H1 (cell line): ENCODE measurements around the gene LY6G6F. TPM values are rescaled to one million over a fixed set of nuclear protein-coding genes. Genes with fewer than 3 reads are reported as not detected.
A peak's percentile ranks its signal among the peaks of the same experiment; 100 is the strongest.

Experiments
- BRCA1 ChIP-seq: IDR thresholded peaks from 2 replicates; pipeline ENCODE4 v1.6.1; 2012; ENCODE audit warnings: low read depth, low read length, improper control_type of control experiment
- FOSL1 ChIP-seq: IDR thresholded peaks from 2 replicates; pipeline ENCODE4 v1.6.1; 2011; ENCODE audit warnings: mild to moderate bottlenecking, low read depth, low read length, moderate library complexity; ENCODE audit not compliant: insufficient read depth
- NANOG ChIP-seq: IDR thresholded peaks from 2 replicates; pipeline ENCODE4 v1.6.1; 2011; ENCODE audit warnings: low read length, low read depth, mild to moderate bottlenecking, inconsistent platforms; ENCODE audit not compliant: insufficient read depth, poor library complexity, severe bottlenecking
- RNF2 ChIP-seq: fragments of 200-900, 300-1000 bp; sonication (generic); IDR thresholded peaks from 2 replicates; pipeline ENCODE4 v1.7.1; 2016; ENCODE audit warnings: borderline replicate concordance, low read depth, mild to moderate bottlenecking, antibody characterized with exemption, low read length; ENCODE audit not compliant: poor library complexity, severe bottlenecking; ENCODE audit errors: missing control alignments
- polyA plus RNA-seq, 7 experiments: library from polyadenylated mRNA; depleted of rRNA in 3 of 7; stranded (reverse) in 5 of 7; unstranded in 2 of 7; fragments of >200 nt in 5 of 7; fragments of 200-250 nt in 2 of 7; gene quantifications; 1 replicate in 5 of 7; 2 replicates in 1 of 7; 4 replicates in 1 of 7; pipeline versions ENCODE4 v1.2.1 to v1.2.3, GENCODE V29; 2011 to 2013; ENCODE audit warnings: missing spikeins in 2 of 7, mixed read lengths in 2 of 7
- total RNA-seq: library from RNA; stranded (reverse); fragmentation: NEBNext Ultra II Directional; extraction: Animal tissue kit (Norgen Biotek cat#: 25700); gene quantifications from 2 replicates; pipeline ENCODE4 v1.2.1, GENCODE V29; 2021
- TF ChIP-seq, protein P1 (sequence below): fragments of 300-600 bp; sonication (generic); IDR thresholded peaks from 2 replicates; pipeline ENCODE4 v1.7.1; 2012; ENCODE audit warnings: low read length, moderate library complexity, mild to moderate bottlenecking, inconsistent platforms; ENCODE audit not compliant: insufficient replicate concordance
- TF ChIP-seq, protein P2 (sequence below): IDR thresholded peaks from 2 replicates; pipeline ENCODE4 v1.6.1; 2011; ENCODE audit warnings: low read length, improper control_type of control experiment
- TF ChIP-seq, protein P3 (sequence below): IDR thresholded peaks from 2 replicates; pipeline ENCODE4 v1.6.1; 2011; ENCODE audit warnings: low read depth, mild to moderate bottlenecking, low read length; ENCODE audit not compliant: insufficient read depth

LY6G6F gene
- total and polyA plus RNA-seq, 2 of the 8 experiments (the other 6 are each of a cell fraction or from before 2014, with no cell fraction given): not detected

DNA sequence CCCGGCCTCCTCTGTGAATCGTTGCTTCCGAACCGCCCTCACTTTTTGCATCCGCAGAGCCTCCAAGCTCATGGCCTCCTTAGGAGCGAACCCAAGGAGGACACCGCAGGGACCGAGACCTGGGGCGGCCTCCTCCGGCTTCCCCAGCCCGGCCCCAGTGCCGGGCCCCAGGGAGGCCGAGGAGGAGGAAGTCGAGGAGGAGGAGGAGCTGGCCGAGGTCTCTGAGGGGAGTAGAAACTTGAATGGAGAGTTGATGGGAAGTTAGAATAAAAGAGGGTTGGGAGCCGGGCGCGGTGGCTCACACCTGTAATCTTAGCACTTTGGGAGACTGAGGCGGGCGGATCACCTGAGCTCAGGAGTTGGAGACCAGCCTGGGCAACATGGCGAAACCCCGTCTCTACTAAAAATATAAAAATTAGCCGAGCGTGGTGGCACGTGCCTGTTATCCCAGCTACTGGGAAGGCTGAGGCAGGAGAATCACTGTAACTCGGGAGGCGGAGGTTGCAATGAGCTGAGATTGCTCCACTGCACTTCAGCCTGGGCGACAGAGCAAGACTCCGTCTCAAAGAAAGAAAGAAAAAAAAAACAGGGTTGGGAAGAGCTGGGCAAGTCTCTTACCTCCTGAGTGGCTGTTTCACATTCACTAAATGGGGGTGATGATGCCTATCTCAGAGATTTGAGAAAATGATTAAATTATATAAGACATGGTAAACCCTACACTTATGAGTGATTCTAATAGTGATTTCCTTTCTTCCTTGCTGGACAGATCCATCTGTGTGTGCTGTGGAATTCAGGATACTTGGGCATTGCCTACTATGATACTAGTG is 33.9 kb downstream of the LY6G6F start (continued):
- TF ChIP-seq, protein P1, sequence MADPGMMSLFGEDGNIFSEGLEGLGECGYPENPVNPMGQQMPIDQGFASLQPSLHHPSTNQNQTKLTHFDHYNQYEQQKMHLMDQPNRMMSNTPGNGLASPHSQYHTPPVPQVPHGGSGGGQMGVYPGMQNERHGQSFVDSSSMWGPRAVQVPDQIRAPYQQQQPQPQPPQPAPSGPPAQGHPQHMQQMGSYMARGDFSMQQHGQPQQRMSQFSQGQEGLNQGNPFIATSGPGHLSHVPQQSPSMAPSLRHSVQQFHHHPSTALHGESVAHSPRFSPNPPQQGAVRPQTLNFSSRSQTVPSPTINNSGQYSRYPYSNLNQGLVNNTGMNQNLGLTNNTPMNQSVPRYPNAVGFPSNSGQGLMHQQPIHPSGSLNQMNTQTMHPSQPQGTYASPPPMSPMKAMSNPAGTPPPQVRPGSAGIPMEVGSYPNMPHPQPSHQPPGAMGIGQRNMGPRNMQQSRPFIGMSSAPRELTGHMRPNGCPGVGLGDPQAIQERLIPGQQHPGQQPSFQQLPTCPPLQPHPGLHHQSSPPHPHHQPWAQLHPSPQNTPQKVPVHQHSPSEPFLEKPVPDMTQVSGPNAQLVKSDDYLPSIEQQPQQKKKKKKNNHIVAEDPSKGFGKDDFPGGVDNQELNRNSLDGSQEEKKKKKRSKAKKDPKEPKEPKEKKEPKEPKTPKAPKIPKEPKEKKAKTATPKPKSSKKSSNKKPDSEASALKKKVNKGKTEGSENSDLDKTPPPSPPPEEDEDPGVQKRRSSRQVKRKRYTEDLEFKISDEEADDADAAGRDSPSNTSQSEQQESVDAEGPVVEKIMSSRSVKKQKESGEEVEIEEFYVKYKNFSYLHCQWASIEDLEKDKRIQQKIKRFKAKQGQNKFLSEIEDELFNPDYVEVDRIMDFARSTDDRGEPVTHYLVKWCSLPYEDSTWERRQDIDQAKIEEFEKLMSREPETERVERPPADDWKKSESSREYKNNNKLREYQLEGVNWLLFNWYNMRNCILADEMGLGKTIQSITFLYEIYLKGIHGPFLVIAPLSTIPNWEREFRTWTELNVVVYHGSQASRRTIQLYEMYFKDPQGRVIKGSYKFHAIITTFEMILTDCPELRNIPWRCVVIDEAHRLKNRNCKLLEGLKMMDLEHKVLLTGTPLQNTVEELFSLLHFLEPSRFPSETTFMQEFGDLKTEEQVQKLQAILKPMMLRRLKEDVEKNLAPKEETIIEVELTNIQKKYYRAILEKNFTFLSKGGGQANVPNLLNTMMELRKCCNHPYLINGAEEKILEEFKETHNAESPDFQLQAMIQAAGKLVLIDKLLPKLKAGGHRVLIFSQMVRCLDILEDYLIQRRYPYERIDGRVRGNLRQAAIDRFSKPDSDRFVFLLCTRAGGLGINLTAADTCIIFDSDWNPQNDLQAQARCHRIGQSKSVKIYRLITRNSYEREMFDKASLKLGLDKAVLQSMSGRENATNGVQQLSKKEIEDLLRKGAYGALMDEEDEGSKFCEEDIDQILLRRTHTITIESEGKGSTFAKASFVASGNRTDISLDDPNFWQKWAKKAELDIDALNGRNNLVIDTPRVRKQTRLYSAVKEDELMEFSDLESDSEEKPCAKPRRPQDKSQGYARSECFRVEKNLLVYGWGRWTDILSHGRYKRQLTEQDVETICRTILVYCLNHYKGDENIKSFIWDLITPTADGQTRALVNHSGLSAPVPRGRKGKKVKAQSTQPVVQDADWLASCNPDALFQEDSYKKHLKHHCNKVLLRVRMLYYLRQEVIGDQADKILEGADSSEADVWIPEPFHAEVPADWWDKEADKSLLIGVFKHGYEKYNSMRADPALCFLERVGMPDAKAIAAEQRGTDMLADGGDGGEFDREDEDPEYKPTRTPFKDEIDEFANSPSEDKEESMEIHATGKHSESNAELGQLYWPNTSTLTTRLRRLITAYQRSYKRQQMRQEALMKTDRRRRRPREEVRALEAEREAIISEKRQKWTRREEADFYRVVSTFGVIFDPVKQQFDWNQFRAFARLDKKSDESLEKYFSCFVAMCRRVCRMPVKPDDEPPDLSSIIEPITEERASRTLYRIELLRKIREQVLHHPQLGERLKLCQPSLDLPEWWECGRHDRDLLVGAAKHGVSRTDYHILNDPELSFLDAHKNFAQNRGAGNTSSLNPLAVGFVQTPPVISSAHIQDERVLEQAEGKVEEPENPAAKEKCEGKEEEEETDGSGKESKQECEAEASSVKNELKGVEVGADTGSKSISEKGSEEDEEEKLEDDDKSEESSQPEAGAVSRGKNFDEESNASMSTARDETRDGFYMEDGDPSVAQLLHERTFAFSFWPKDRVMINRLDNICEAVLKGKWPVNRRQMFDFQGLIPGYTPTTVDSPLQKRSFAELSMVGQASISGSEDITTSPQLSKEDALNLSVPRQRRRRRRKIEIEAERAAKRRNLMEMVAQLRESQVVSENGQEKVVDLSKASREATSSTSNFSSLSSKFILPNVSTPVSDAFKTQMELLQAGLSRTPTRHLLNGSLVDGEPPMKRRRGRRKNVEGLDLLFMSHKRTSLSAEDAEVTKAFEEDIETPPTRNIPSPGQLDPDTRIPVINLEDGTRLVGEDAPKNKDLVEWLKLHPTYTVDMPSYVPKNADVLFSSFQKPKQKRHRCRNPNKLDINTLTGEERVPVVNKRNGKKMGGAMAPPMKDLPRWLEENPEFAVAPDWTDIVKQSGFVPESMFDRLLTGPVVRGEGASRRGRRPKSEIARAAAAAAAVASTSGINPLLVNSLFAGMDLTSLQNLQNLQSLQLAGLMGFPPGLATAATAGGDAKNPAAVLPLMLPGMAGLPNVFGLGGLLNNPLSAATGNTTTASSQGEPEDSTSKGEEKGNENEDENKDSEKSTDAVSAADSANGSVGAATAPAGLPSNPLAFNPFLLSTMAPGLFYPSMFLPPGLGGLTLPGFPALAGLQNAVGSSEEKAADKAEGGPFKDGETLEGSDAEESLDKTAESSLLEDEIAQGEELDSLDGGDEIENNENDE: no peak
- TF ChIP-seq, protein P2, sequence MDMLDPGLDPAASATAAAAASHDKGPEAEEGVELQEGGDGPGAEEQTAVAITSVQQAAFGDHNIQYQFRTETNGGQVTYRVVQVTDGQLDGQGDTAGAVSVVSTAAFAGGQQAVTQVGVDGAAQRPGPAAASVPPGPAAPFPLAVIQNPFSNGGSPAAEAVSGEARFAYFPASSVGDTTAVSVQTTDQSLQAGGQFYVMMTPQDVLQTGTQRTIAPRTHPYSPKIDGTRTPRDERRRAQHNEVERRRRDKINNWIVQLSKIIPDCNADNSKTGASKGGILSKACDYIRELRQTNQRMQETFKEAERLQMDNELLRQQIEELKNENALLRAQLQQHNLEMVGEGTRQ: no peak
- TF ChIP-seq NANOG: no peak
- TF ChIP-seq RNF2: peak; percentile 15
- TF ChIP-seq BRCA1: no peak
- TF ChIP-seq, protein P3, sequence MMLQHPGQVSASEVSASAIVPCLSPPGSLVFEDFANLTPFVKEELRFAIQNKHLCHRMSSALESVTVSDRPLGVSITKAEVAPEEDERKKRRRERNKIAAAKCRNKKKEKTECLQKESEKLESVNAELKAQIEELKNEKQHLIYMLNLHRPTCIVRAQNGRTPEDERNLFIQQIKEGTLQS: no peak
- TF ChIP-seq FOSL1: no peak
